ENCODE data around the gene MPHOSPH8.

Gene MPHOSPH8

GRCh38 chr13:19604306-19604705 is 29.2 kb upstream of the MPHOSPH8 start:
- Histone ChIP-seq H3K27me3 (ENCODE audit: control insufficient read depth in 1 of 2, insufficient read depth in 1 of 2, low read length in 2 of 2) (peaks cover 0 to 3% of the 10 kb centered on the region in 2 experiments), H3K4me2 (ENCODE audit: low read length, poor library complexity, severe bottlenecking) (no peak overlapping the region), H2BK12ac (ENCODE audit: low read length in 2 of 2) (no peak overlapping the region), H2BK120ac (ENCODE audit: low read depth, low read length) (no peak overlapping the region), H2AFZ (ENCODE audit: low read depth, low read length) (no peak overlapping the region), H3K4me3 (ENCODE audit: insufficient read depth in 1 of 2, low read depth in 1 of 2, low read length in 2 of 2) (no peak overlapping the region), H3K9ac (ENCODE audit: low read length) (no peak overlapping the region), H2BK5ac (ENCODE audit: low read depth, low read length, poor library complexity, severe bottlenecking) (no peak overlapping the region), H3K23ac (ENCODE audit: low read length in 2 of 2) (no peak overlapping the region), H3K18ac (ENCODE audit: low read depth in 1 of 2, low read length in 2 of 2) (no peak overlapping the region), H2BK15ac (ENCODE audit: low read depth, poor library complexity, severe bottlenecking) (no peak overlapping the region), H4K8ac (ENCODE audit: low read length) (no peak overlapping the region), H3K4ac (ENCODE audit: low read depth in 1 of 2, low read length in 2 of 2) (no peak overlapping the region), H2AK5ac (ENCODE audit: low read length, severe bottlenecking) (no peak overlapping the region), H3K4me1 (ENCODE audit: control insufficient read depth, insufficient read depth, low read depth, low read length) (peaks cover 4% of the 10 kb centered on the region), H3K79me1 (replicated peaks; ENCODE audit: low read length, poor library complexity, severe bottlenecking) (peaks cover 13% of the 10 kb centered on the region), H3K9me3 (ENCODE audit: control insufficient read depth, low read length) (no peaks in the 10 kb centered on the region), H3K27ac (ENCODE audit: low read length, poor library complexity, severe bottlenecking) (no peak overlapping the region), H3K14ac (ENCODE audit: low read length in 2 of 2) (no peak overlapping the region), H4K91ac (ENCODE audit: low read length) (no peak overlapping the region), H3K36me3 (ENCODE audit: control insufficient read depth in 1 of 2, insufficient read depth in 2 of 2, low read depth in 1 of 2, low read length in 2 of 2) (no peaks in the 10 kb centered on the region)
- DNase-seq, result no peak
- WGBS, result 64% methylated on average over 6 of the region's 6 CpGs

- no peak overlapping the region for H4K8ac ChIP-seq (ENCODE audit: low read length)
- no peak overlapping the region for H2BK12ac ChIP-seq (ENCODE audit: low read length in 2 of 2)
- H3K27ac ChIP-seq (ENCODE audit: low read length, poor library complexity, severe bottlenecking), result no peak overlapping the region
- peaks cover 0 to 3% of the 10 kb centered on the region in 2 experiments for H3K27me3 ChIP-seq (ENCODE audit: control insufficient read depth in 1 of 2, insufficient read depth in 1 of 2, low read length in 2 of 2)
- peaks cover 13% of the 10 kb centered on the region for H3K79me1 ChIP-seq (replicated peaks; ENCODE audit: low read length, poor library complexity, severe bottlenecking)
- no peak overlapping the region for H2BK5ac ChIP-seq (ENCODE audit: low read depth, low read length, poor library complexity, severe bottlenecking)
- H3K14ac ChIP-seq (ENCODE audit: low read length in 2 of 2), result no peak overlapping the region
- no peak overlapping the region for H2BK120ac ChIP-seq (ENCODE audit: low read depth, low read length)
- H3K9ac ChIP-seq (ENCODE audit: low read length), result no peak overlapping the region
- H2AFZ ChIP-seq (ENCODE audit: low read depth, low read length), result no peak overlapping the region
- H3K9me3 ChIP-seq (ENCODE audit: control insufficient read depth, low read length), result no peaks in the 10 kb centered on the region
- H3K4me3 ChIP-seq (ENCODE audit: insufficient read depth in 1 of 2, low read depth in 1 of 2, low read length in 2 of 2), result no peak overlapping the region
- H3K36me3 ChIP-seq (ENCODE audit: control insufficient read depth in 1 of 2, insufficient read depth in 2 of 2, low read depth in 1 of 2, low read length in 2 of 2), result no peaks in the 10 kb centered on the region
- no peak overlapping the region for H3K4me2 ChIP-seq (ENCODE audit: low read length, poor library complexity, severe bottlenecking)
- 76% methylated on average over 6 of the region's 7 CpGs for WGBS
- no peak for DNase-seq
- H3K18ac ChIP-seq (ENCODE audit: low read depth in 1 of 2, low read length in 2 of 2), result no peak overlapping the region
- H4K91ac ChIP-seq (ENCODE audit: low read length), result no peak overlapping the region
- no peak overlapping the region for H2BK15ac ChIP-seq (ENCODE audit: low read depth, poor library complexity, severe bottlenecking)
- no peak overlapping the region for H3K23ac ChIP-seq (ENCODE audit: low read length in 2 of 2)
- no peak overlapping the region for H3K4ac ChIP-seq (ENCODE audit: low read depth in 1 of 2, low read length in 2 of 2)
- peaks cover 4% of the 10 kb centered on the region for H3K4me1 ChIP-seq (ENCODE audit: control insufficient read depth, insufficient read depth, low read depth, low read length)
- no peak overlapping the region for H2AK5ac ChIP-seq (ENCODE audit: low read length, severe bottlenecking)
Measured at GRCh38 chr13:19605161-19605955, 28.1 kb upstream of the MPHOSPH8 start.

- Histone ChIP-seq H3K14ac (ENCODE audit: low read length in 2 of 2) (no peak overlapping the region), H3K9ac (ENCODE audit: low read length) (no peak overlapping the region), H3K27ac (ENCODE audit: low read length, poor library complexity, severe bottlenecking) (no peak overlapping the region), H2BK15ac (ENCODE audit: low read depth, poor library complexity, severe bottlenecking) (no peak overlapping the region), H3K4me3 (ENCODE audit: insufficient read depth in 1 of 2, low read depth in 1 of 2, low read length in 2 of 2) (no peak overlapping the region), H3K18ac (ENCODE audit: low read depth in 1 of 2, low read length in 2 of 2) (no peak overlapping the region), H3K36me3 (ENCODE audit: control insufficient read depth in 1 of 2, insufficient read depth in 2 of 2, low read depth in 1 of 2, low read length in 2 of 2) (no peaks in the 10 kb centered on the region), H2BK12ac (ENCODE audit: low read length in 2 of 2) (no peak overlapping the region), H3K79me1 (replicated peaks; ENCODE audit: low read length, poor library complexity, severe bottlenecking) (peaks cover 13% of the 10 kb centered on the region), H4K91ac (ENCODE audit: low read length) (no peak overlapping the region), H3K4me2 (ENCODE audit: low read length, poor library complexity, severe bottlenecking) (no peak overlapping the region), H2AFZ (ENCODE audit: low read depth, low read length) (no peak overlapping the region), H3K4ac (ENCODE audit: low read depth in 1 of 2, low read length in 2 of 2) (no peak overlapping the region), H3K4me1 (ENCODE audit: control insufficient read depth, insufficient read depth, low read depth, low read length) (peaks cover 4% of the 10 kb centered on the region), H3K9me3 (ENCODE audit: control insufficient read depth, low read length) (no peaks in the 10 kb centered on the region), H3K23ac (ENCODE audit: low read length in 2 of 2) (no peak overlapping the region), H2BK120ac (ENCODE audit: low read depth, low read length) (no peak overlapping the region), H2AK5ac (ENCODE audit: low read length, severe bottlenecking) (no peak overlapping the region), H4K8ac (ENCODE audit: low read length) (no peak overlapping the region), H3K27me3 (ENCODE audit: control insufficient read depth in 1 of 2, insufficient read depth in 1 of 2, low read length in 2 of 2) (peaks cover 0 to 3% of the 10 kb centered on the region in 2 experiments), H2BK5ac (ENCODE audit: low read depth, low read length, poor library complexity, severe bottlenecking) (no peak overlapping the region)
- no peak for DNase-seq
Measured at GRCh38 chr13:19606152-19606551, 27.3 kb upstream of the MPHOSPH8 start.

GRCh38 chr13:19606737-19607136 is 26.7 kb upstream of the MPHOSPH8 start:
- WGBS, result 83% methylated on average over 2 of the region's 2 CpGs
- Histone ChIP-seq H4K8ac (ENCODE audit: low read length) (no peak overlapping the region), H4K91ac (ENCODE audit: low read length) (no peak overlapping the region), H2BK15ac (ENCODE audit: low read depth, poor library complexity, severe bottlenecking) (no peak overlapping the region), H3K4me2 (ENCODE audit: low read length, poor library complexity, severe bottlenecking) (no peak overlapping the region), H2BK12ac (ENCODE audit: low read length in 2 of 2) (no peak overlapping the region), H3K14ac (ENCODE audit: low read length in 2 of 2) (no peak overlapping the region), H3K27ac (ENCODE audit: low read length, poor library complexity, severe bottlenecking) (no peak overlapping the region), H3K27me3 (ENCODE audit: control insufficient read depth in 1 of 2, insufficient read depth in 1 of 2, low read length in 2 of 2) (peaks cover 0 to 3% of the 10 kb centered on the region in 2 experiments), H3K36me3 (ENCODE audit: control insufficient read depth in 1 of 2, insufficient read depth in 2 of 2, low read depth in 1 of 2, low read length in 2 of 2) (no peaks in the 10 kb centered on the region), H3K4me3 (ENCODE audit: insufficient read depth in 1 of 2, low read depth in 1 of 2, low read length in 2 of 2) (no peak overlapping the region), H3K79me1 (replicated peaks; ENCODE audit: low read length, poor library complexity, severe bottlenecking) (peaks cover 13% of the 10 kb centered on the region), H3K4me1 (ENCODE audit: control insufficient read depth, insufficient read depth, low read depth, low read length) (peaks cover 1% of the 10 kb centered on the region), H3K9me3 (ENCODE audit: control insufficient read depth, low read length) (no peaks in the 10 kb centered on the region), H2BK5ac (ENCODE audit: low read depth, low read length, poor library complexity, severe bottlenecking) (no peak overlapping the region), H3K23ac (ENCODE audit: low read length in 2 of 2) (no peak overlapping the region), H3K4ac (ENCODE audit: low read depth in 1 of 2, low read length in 2 of 2) (no peak overlapping the region), H3K18ac (ENCODE audit: low read depth in 1 of 2, low read length in 2 of 2) (no peak overlapping the region), H3K9ac (ENCODE audit: low read length) (no peak overlapping the region), H2AK5ac (ENCODE audit: low read length, severe bottlenecking) (no peak overlapping the region), H2AFZ (ENCODE audit: low read depth, low read length) (no peak overlapping the region), H2BK120ac (ENCODE audit: low read depth, low read length) (no peak overlapping the region)
- no peak for DNase-seq

Data from mesenchymal stem cell (in vitro differentiated cells and primary cell).